NCI-H2196 (cell line): ENCODE measurements around the gene APOA5.
A peak's percentile ranks its signal among the peaks of the same experiment; 100 is the strongest.
"Not testable (repeated sequence)": the region's sequence is repeated elsewhere in the genome, so short reads cannot be mapped to it uniquely, and the experiment has no call there.

Source experiments
- DNase-seq: peaks from one replicate; lab custom pipeline; 2025; ENCODE audit not compliant: unreplicated experiment; lab: John Stamatoyannopoulos, UW

APOA5 gene

DNA sequence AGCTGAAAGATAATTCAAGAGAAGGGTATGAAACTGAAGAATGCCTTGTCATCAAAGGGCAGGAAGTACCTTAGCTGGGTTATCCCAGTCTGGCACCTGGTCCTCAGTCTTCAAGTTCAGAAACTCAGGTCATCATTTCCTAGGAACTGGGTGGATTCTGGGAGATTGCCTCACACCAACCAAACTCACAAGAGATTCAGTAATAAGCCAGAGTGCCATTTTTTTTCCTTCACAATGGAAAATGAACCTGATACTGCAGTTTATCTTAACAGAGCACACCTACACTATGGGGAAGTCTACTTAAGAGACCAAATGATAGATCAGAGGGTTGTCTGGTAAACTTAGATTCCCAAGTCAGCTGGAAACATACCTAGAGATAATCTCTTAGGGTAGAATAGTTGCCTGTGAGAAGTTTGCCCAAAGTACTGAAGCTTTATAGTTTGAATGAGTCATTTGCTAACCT, 15.1 kb downstream of the APOA5 start:
- DNase-seq, result no peak

DNA sequence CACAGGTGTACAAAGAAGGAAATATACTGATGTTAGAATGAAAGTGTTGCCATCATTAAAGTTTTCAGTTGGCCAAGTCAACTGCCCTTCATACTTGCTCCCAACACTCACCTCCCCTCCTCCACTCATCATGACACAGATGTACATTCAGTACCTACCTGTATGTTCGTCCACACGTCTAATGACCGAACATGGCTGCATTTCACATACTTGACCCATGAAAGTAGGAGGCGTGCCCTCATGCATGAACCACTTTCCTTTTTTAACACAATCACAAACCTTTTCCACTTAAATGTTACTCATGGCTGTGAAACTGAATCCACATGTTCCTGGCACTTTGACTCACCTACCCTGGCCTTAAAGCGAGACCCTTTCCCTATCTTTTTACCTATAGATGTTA, 15.7 kb downstream of the APOA5 start:
- no peak for DNase-seq

DNA sequence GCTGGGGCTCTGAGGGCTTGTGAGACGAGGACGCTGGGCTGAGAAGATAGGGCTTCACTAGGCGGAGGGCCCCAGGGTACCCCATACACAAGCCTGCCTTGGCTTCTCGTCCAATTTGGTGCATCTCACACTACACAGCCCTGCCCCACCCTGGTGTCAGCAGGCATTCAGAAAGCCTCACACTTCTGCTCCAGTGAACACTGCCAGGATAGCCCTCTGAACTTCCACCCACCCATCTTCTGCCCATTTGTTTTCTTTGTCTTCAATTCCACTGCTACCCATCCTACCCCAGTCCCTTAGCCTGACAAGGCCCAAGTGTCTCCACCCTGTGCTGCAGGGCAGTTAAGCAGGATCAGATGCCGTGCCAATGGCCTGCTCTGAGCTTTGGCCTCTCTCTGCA, 17.0 kb downstream of the APOA5 start:
- no peak for DNase-seq

DNA sequence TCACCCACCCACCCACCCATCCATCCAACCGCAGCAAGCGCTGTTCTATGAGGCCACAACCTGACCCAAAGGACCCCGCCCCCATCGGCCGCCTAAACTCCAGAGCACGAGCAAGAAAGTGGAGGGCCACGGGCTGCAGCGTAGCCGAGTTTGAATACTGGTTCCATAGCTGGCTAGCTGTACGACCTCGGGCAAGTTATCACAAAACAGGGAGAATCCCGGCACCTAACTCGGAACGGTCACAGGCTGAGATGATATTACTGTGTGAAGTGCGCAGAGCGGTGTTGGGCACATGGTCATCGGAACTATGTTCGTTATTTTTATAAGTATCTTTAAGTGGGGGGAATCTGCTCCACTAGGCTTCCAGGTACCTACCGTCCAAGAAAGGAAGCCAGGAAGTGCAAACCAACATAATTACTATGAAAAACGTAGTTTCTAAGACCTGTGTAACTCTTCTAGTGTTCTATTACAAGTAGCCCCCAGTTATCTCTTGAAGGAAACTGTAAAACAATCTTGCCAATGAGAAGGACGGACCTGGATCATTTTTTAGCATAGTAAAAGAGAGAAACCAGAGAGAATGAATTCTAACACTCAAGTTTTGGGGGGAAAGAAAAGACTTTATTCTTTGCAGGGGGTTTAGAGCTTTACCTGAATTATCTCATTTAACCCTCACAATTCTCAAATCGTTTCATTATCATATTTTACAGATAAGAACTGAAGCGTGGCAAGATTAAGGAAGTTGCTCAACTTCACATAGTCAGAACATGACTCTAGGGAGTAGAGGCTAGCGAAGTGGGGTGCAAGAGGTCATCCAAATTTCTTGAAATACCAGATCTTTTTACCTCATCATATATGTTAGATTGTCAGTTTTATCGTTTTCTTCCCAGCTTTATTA, 18.2 kb downstream of the APOA5 start:
- DNase-seq, result no peak

DNA sequence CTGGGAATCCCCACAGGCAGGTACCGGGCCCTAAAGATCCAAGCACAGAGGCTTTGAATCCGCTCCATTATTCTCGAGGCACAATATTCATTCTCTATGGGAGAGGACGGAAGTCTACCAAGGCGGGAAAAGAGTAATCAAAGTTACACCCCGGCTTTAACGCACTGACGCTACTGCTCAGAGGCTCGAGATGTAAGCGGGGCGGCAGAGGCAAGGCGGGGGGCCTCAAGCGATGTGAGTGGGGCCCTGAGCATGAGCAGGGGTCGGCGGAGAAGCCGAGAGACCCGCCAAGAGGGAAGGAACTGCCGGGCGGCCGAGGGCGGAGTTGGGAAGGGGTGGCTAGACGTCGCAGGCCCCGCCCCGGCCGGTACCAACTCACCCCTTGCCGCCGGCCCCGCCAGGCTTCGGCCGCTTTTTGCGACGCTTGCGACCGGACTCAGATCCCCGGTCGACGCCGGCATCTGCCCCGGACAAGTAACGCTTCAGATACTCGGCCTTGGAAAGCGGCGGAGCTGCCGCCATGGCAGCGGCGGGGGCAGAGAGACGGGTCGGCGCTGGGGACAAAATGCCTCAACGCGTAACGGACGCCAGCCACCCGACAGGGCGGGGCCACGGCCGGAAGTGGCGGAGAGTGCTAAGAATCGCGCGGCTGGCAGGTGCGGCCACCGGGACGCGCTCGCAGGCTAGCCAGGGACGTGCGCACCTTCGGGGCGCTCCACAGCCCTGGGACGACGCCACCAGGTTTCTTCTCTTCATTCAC, 19.1 kb downstream of the APOA5 start, which contains the start of gene BUD13:
TSS of gene BUD13 (minus strand) at position 545 of the 760 bp plus-strand sequence. CDS start at position 522, 23 bp downstream.
- DNase-seq, result peak; percentile 91

DNA sequence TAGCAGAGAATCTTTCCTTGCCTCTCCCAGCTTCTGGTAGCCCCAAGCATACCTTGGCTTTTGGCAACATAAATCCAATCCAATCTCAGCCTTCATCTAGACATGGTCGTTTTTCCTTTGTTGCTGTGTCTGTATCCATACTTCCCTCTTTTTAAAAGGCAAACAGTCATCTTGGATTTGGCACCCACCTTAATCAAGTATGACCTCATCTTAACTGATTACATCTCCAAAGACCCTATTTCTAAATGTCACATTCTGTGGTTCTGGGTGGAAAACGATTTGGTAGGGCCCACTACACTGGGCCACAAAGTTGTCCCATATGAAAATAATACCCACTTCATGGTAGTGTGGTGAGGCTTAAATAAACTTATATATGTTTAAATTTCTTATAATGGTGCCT, 19.7 kb downstream of the APOA5 start:
- no peak for DNase-seq

DNA sequence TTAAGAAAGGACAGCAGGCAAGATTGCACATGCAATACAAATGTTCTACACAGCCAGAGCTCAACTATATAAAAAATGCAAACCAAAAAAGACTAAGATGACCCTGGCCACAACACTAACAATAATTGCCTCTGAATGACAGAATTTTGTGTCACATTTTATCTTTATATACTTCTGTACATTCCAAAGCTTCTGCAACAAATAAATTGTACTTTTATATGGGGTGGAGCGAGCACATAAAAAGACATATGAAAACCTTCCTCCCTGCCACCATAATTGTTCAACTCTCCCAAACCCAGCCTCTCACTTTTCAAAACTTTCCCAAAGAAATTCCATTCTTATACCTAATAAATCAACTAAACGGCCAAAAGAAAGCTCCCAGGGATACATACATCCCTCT, 29.5 kb downstream of the APOA5 start:
- no peak for DNase-seq

DNA sequence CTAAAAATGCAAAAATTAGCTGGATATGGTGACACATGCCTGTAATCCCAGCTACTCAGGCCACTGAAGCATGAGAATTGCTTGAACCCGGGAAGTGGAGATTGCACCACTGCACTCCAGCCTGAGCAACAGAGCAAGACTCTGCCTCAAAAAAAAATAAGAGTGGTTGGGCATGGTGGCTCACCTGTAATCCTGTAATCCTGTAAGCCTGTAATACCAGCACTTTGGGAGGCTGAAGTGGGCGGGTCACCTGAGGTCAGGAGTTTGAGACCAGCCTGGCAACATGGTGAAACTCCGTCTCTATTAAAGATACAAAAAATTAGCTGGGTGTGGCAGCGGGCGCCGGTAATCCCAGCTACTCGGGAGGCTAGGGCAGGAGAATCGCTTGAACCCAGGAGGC, 35.6 kb downstream of the APOA5 start:
- not testable (repeated sequence) for DNase-seq

DNA sequence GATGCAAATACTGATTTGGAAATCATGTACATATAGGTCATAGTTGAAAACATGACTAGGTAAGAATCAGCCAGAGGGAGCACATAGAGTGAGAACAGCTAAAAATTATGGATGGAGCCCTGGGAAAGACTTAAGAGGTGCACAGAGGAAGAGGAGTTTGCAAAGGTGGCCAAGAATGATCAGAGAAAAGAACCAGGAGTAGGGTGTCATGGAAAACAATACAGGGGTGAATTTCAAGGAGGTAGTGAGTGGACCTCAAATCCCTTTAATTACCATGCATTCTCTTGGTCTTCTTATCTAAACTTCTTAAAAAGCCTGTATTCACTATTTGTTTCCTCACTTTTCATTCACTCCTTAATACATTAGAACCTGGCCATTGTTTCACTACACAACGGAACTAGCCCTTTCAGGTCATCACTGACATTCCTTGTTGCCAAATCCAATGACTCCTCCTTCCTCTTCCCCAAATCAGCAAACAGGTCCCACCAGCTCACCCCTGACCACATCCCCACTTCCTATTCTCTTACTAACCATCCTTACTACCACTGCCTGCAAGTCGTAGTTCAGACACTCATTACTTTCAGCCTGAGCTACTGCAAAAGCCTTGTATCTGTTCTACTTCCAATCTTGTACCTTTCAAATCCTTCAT, 41.5 kb downstream of the APOA5 start:
- no peak for DNase-seq

DNA sequence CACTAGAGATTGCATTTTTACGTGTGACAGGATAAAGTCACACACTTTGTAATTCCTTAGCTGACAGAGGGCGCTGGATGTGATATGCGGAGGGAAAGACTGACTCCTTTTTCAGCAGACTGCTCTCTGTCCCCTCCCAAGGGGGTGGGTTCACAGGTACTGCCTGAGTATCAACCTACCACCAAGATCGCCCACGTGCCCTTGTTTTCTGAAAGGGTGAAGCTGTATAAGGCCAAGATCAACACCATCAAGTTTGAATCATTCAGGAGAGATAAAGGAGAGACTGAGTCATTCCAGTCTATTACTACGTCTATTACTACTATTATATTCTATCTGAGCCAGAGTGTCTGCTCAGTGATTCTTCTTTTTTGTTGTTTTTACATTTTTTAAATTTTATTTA, 49.6 kb downstream of the APOA5 start:
- DNase-seq, result no peak

DNA sequence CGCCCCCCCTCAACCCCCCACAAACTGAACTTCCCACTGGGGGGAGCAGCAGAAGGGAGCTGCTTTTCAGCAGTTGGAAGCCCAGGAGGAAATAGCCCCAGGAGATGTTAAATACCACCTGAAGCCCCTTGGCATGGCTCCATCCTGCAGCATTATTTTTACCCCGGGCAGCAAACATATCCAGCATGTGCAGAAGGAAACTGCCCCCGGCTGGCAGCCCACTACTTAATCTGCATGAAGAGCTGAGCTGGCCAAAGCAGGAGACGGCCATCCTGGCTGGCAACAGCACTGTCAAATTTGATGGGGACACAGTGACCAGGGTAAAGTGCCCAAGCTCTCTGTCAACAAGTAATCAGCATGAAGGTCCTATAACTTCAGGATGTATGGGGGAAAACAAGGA, 50.9 kb downstream of the APOA5 start:
- DNase-seq, result no peak
